ENCODE results near the gene PRDM11.

The PRDM11 gene

GRCh38 chr11:45252877-45253276, 106.4 kb downstream of the PRDM11 start:
- Mint-ChIP-seq H3K9me3 (ENCODE audit: low read depth) (no peaks in the 10 kb centered on the region), H3K4me3 (no peak overlapping the region), H3K27me3 (peaks cover 15% of the 10 kb centered on the region), H3K36me3 (no peaks in the 10 kb centered on the region), H3K4me1 (ENCODE audit: low read depth) (no peaks in the 10 kb centered on the region), H3K27ac (no peak overlapping the region)

- H3K27me3 Mint-ChIP-seq, result peaks cover 15% of the 10 kb centered on the region
Measured at GRCh38 chr11:45253640-45254039, 107.2 kb downstream of the PRDM11 start.

GRCh38 chr11:45254070-45254469, 107.6 kb downstream of the PRDM11 start:
- no peak overlapping the region for H3K27ac Mint-ChIP-seq
- H3K36me3 Mint-ChIP-seq, result no peaks in the 10 kb centered on the region
- no peak overlapping the region for H3K4me3 Mint-ChIP-seq
- no peaks in the 10 kb centered on the region for H3K4me1 Mint-ChIP-seq (ENCODE audit: low read depth)
- H3K27me3 Mint-ChIP-seq, result peaks cover 12% of the 10 kb centered on the region
- H3K9me3 Mint-ChIP-seq (ENCODE audit: low read depth), result no peaks in the 10 kb centered on the region

More at GRCh38 chr11:45253640-45254039, 107.2 kb downstream of the PRDM11 start:
- Mint-ChIP-seq H3K36me3 (no peaks in the 10 kb centered on the region), H3K4me1 (ENCODE audit: low read depth) (no peaks in the 10 kb centered on the region), H3K9me3 (ENCODE audit: low read depth) (no peaks in the 10 kb centered on the region), H3K4me3 (no peak overlapping the region), H3K27ac (no peak overlapping the region)

GRCh38 chr11:45258982-45259530, 112.6 kb downstream of the PRDM11 start:
- Mint-ChIP-seq H3K36me3 (no peaks in the 10 kb centered on the region), H3K27me3 (peaks cover 13% of the 10 kb centered on the region), H3K27ac (no peak overlapping the region), H3K4me1 (ENCODE audit: low read depth) (no peaks in the 10 kb centered on the region), H3K9me3 (ENCODE audit: low read depth) (no peaks in the 10 kb centered on the region), H3K4me3 (no peak overlapping the region)

- H3K36me3 Mint-ChIP-seq, result no peaks in the 10 kb centered on the region
- H3K4me3 Mint-ChIP-seq, result no peak overlapping the region
- no peaks in the 10 kb centered on the region for H3K4me1 Mint-ChIP-seq (ENCODE audit: low read depth)
- no peaks in the 10 kb centered on the region for H3K9me3 Mint-ChIP-seq (ENCODE audit: low read depth)
- no peak overlapping the region for H3K27ac Mint-ChIP-seq
- peaks cover 16% of the 10 kb centered on the region for H3K27me3 Mint-ChIP-seq
Measured at GRCh38 chr11:45259592-45259991, 113.2 kb downstream of the PRDM11 start.

GRCh38 chr11:45260071-45260470, 113.6 kb downstream of the PRDM11 start:
- no peaks in the 10 kb centered on the region for H3K36me3 Mint-ChIP-seq
- no peaks in the 10 kb centered on the region for H3K9me3 Mint-ChIP-seq (ENCODE audit: low read depth)
- no peak overlapping the region for H3K4me3 Mint-ChIP-seq
- no peak overlapping the region for H3K27ac Mint-ChIP-seq
- no peaks in the 10 kb centered on the region for H3K4me1 Mint-ChIP-seq (ENCODE audit: low read depth)
- peaks cover 16% of the 10 kb centered on the region for H3K27me3 Mint-ChIP-seq

- H3K4me1 Mint-ChIP-seq (ENCODE audit: low read depth), result no peaks in the 10 kb centered on the region
- H3K9me3 Mint-ChIP-seq (ENCODE audit: low read depth), result no peaks in the 10 kb centered on the region
- H3K27ac Mint-ChIP-seq, result no peak overlapping the region
- H3K4me3 Mint-ChIP-seq, result no peak overlapping the region
- H3K27me3 Mint-ChIP-seq, result peaks cover 24% of the 10 kb centered on the region
- no peaks in the 10 kb centered on the region for H3K36me3 Mint-ChIP-seq
Measured at GRCh38 chr11:45262900-45263299, 116.5 kb downstream of the PRDM11 start.

GRCh38 chr11:45263773-45264172, 117.3 kb downstream of the PRDM11 start:
- Mint-ChIP-seq H3K27me3 (peaks cover 27% of the 10 kb centered on the region), H3K4me3 (no peak overlapping the region), H3K9me3 (ENCODE audit: low read depth) (no peaks in the 10 kb centered on the region), H3K4me1 (ENCODE audit: low read depth) (no peaks in the 10 kb centered on the region), H3K27ac (no peak overlapping the region), H3K36me3 (no peaks in the 10 kb centered on the region)

GRCh38 chr11:45264839-45265515, 118.5 kb downstream of the PRDM11 start:
- Mint-ChIP-seq H3K4me1 (ENCODE audit: low read depth) (no peaks in the 10 kb centered on the region), H3K36me3 (no peaks in the 10 kb centered on the region), H3K4me3 (no peak overlapping the region), H3K27me3 (peaks cover 33% of the 10 kb centered on the region), H3K9me3 (ENCODE audit: low read depth) (no peaks in the 10 kb centered on the region), H3K27ac (no peak overlapping the region)

GRCh38 chr11:45265969-45266675, 119.7 kb downstream of the PRDM11 start:
- Mint-ChIP-seq H3K27ac (no peak overlapping the region), H3K36me3 (no peaks in the 10 kb centered on the region), H3K27me3 (peaks cover 32% of the 10 kb centered on the region), H3K4me1 (ENCODE audit: low read depth) (no peaks in the 10 kb centered on the region), H3K4me3 (no peak overlapping the region), H3K9me3 (ENCODE audit: low read depth) (no peaks in the 10 kb centered on the region)

- no peaks in the 10 kb centered on the region for H3K9me3 Mint-ChIP-seq (ENCODE audit: low read depth)
- H3K27ac Mint-ChIP-seq, result no peak overlapping the region
- peaks cover 36% of the 10 kb centered on the region for H3K27me3 Mint-ChIP-seq
- H3K4me1 Mint-ChIP-seq (ENCODE audit: low read depth), result no peaks in the 10 kb centered on the region
- H3K4me3 Mint-ChIP-seq, result no peak overlapping the region
- no peaks in the 10 kb centered on the region for H3K36me3 Mint-ChIP-seq
Measured at GRCh38 chr11:45266676-45267020, 120.2 kb downstream of the PRDM11 start.

GRCh38 chr11:45267052-45267451, 120.6 kb downstream of the PRDM11 start:
- no peaks in the 10 kb centered on the region for H3K4me1 Mint-ChIP-seq (ENCODE audit: low read depth)
- H3K36me3 Mint-ChIP-seq, result no peaks in the 10 kb centered on the region
- peaks cover 36% of the 10 kb centered on the region for H3K27me3 Mint-ChIP-seq
- no peaks in the 10 kb centered on the region for H3K9me3 Mint-ChIP-seq (ENCODE audit: low read depth)
- H3K27ac Mint-ChIP-seq, result no peak overlapping the region
- no peak overlapping the region for H3K4me3 Mint-ChIP-seq

GRCh38 chr11:45267652-45268299, 121.3 kb downstream of the PRDM11 start:
- no peaks in the 10 kb centered on the region for H3K36me3 Mint-ChIP-seq
- H3K4me3 Mint-ChIP-seq, result no peak overlapping the region
- H3K27me3 Mint-ChIP-seq, result peaks cover 36% of the 10 kb centered on the region
- no peaks in the 10 kb centered on the region for H3K4me1 Mint-ChIP-seq (ENCODE audit: low read depth)
- H3K27ac Mint-ChIP-seq, result no peak overlapping the region
- no peaks in the 10 kb centered on the region for H3K9me3 Mint-ChIP-seq (ENCODE audit: low read depth)

GRCh38 chr11:45269678-45270077, 123.2 kb downstream of the PRDM11 start:
- H3K27ac Mint-ChIP-seq, result no peak overlapping the region
- no peaks in the 10 kb centered on the region for H3K36me3 Mint-ChIP-seq
- H3K9me3 Mint-ChIP-seq (ENCODE audit: low read depth), result no peaks in the 10 kb centered on the region
- H3K4me3 Mint-ChIP-seq, result no peak overlapping the region
- no peaks in the 10 kb centered on the region for H3K4me1 Mint-ChIP-seq (ENCODE audit: low read depth)
- H3K27me3 Mint-ChIP-seq, result peaks cover 30% of the 10 kb centered on the region

- H3K36me3 Mint-ChIP-seq, result no peaks in the 10 kb centered on the region
- no peaks in the 10 kb centered on the region for H3K4me1 Mint-ChIP-seq (ENCODE audit: low read depth)
- peaks cover 30% of the 10 kb centered on the region for H3K27me3 Mint-ChIP-seq
- no peak overlapping the region for H3K4me3 Mint-ChIP-seq
- H3K27ac Mint-ChIP-seq, result no peak overlapping the region
- no peaks in the 10 kb centered on the region for H3K9me3 Mint-ChIP-seq (ENCODE audit: low read depth)
Measured at GRCh38 chr11:45270946-45271716, 124.7 kb downstream of the PRDM11 start.

All from activated naive CD8-positive, alpha-beta T cell (primary cell).